Gastrocnemius medialis (tissue), 4 donors: ENCODE results near the gene DMRT2. TPM values are rescaled to one million over a fixed set of nuclear protein-coding genes. Genes with fewer than 3 reads are reported as not detected.

Source experiments
- ATAC-seq, 2 donors: fragments of 150-250 bp; one replicate each; pipeline ENCODE4 v1.9.1; 2016
- DNase-seq, 2 donors: peaks; one replicate each; pipeline ENCODE4 v3.0.0-alpha.2; 2019
- H3K27ac ChIP-seq, 4 donors: fragments of 200-600 bp; sonication (generic); 1 replicate in 1 of 4; 2 replicates in 3 of 4; pipeline ENCODE4 v1.5.1; 2016 to 2018; ENCODE audit warnings: mild to moderate bottlenecking in 2 of 4, moderate library complexity in 1 of 4
- H3K27me3 ChIP-seq, 3 donors: fragments of 200-600 bp; sonication (generic) in 2 of 3; 1 replicate in 1 of 3; 2 replicates in 2 of 3; pipeline versions ENCODE4 v1.5.1 to v1.6.0; 2016 to 2019; ENCODE audit warnings: mild to moderate bottlenecking in 1 of 3, moderate library complexity in 1 of 3
- H3K36me3 ChIP-seq, 2 donors: fragments of 200-600 bp; sonication (generic) in 1 of 2; one replicate each; pipeline ENCODE4 v1.5.1; 2017 to 2018
- H3K4me1 ChIP-seq, 2 donors: fragments of 200-600 bp; sonication (generic) in 1 of 2; one replicate each; pipeline ENCODE4 v1.5.1; 2016 to 2017; ENCODE audit warnings: mild to moderate bottlenecking in 2 of 2
- H3K4me3 ChIP-seq, 4 donors: fragments of 200-600 bp; sonication (generic) in 3 of 4; 1 replicate in 1 of 4; 2 replicates in 3 of 4; pipeline ENCODE4 v1.5.1; 2016 to 2019; ENCODE audit warnings: mild to moderate bottlenecking in 2 of 4
- H3K9me3 ChIP-seq, 3 donors: fragments of 200-600 bp; sonication (generic) in 2 of 3; 1 replicate in 1 of 3; 2 replicates in 2 of 3; pipeline ENCODE4 v1.5.1; 2016 to 2019
- CTCF ChIP-seq, 5 experiments: fragments of 450-650 bp in 3 of 5; fragments of 200-600 bp in 2 of 5; sonication (generic) in 2 of 5; IDR thresholded peaks in 4 of 5; conservative IDR thresholded peaks in 1 of 5; 1 replicate in 4 of 5; 2 replicates in 1 of 5; pipeline ENCODE4 v1.5.1; 2016 to 2019; ENCODE audit warnings: antibody characterized with exemption in 5 of 5, mild to moderate bottlenecking in 3 of 5, moderate library complexity in 3 of 5
- POLR2A ChIP-seq, 2 donors: fragments of 450-650 bp; IDR thresholded peaks; one replicate each; pipeline ENCODE4 v1.6.1; 2017; ENCODE audit warnings: antibody characterized with exemption in 2 of 2, mild to moderate bottlenecking in 2 of 2, moderate library complexity in 2 of 2
- in situ Hi-C, 4 donors: fragments of 200-750 bp; cut with MboI; loops; one replicate each; pipeline versions ENCODE4 v1.15.0 to v1.8.0; 2017; ENCODE audit warnings: low sequenced_read_pairs in 4 of 4
- intact Hi-C: fragments of 100-400 bp; cut with DNase I; formaldehyde crosslinking; loops from one replicate; pipeline ENCODE4 v1.15.1; 2023; ENCODE audit warnings: low total_unique reads
- total RNA-seq, 4 donors: library from RNA; depleted of rRNA; stranded (reverse); fragments of >200 nt; gene quantifications; one replicate each; pipeline versions ENCODE4 v1.1.0 to v1.2.3, GENCODE V29; 2016

The DMRT2 gene
- total RNA-seq, 4 donors from 2014 or later = 0.91 to 8.0 (median 2.5) TPM

GRCh38 chr9:1094749-1095148 lies 44.6 kb downstream of the DMRT2 start:
- in situ Hi-C loops = no loop called here
- ATAC-seq = no peak
- intact Hi-C loops = no loop called here

DNA sequence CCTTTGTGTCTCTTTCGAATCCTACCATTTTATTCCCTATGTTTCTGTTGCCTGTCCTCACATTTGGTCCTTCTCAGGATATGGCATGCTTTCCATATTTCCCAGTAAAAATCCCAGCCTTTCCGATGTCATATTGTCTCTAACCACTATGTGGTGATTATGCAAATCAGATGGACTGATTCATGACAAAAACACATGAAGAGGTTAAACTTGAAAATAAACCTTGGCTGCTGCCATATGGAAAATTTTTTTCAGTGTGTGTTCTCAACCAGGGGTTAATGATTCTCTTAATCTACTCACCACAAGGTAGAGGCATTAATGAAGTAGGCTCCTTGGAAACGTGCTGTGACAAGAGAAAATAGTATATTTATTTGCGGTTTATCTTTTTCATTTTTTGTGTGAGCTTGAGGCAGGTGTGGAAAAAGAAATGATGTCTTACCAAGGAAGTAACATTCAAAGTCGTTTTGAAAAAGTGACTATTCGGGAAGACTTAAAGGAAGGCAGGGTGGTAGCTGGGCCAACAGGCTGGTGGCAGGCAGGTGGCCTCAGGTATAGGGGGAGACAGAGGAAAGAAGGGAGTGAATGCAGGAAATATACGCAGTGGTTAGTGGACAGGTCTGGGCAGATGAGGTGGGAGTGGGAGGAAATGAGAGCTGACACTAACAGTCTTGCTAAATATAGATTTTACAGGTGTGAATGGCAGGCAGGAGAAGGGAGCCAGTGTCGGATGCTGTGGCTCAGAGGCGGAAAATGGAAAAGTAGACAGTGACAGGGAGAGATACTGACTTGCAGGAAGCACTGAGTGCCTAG lies 46.2 kb downstream of the DMRT2 start:
- no peak for TF ChIP-seq POLR2A (IDR thresholded peaks at IDR 0.05)
- TF ChIP-seq CTCF (IDR thresholded peaks at IDR 0.05 in 4 of 5, conservative IDR thresholded peaks at IDR 0.05 in 1 of 5) = no peak
- no peaks in the 10 kb centered on the region for H3K36me3 ChIP-seq
- intact Hi-C loops = no loop called here
- in situ Hi-C loops = no loop called here
- ATAC-seq (no peak), DNase-seq (no peak)
- no peaks in the 10 kb centered on the region for H3K9me3 ChIP-seq
- no peak overlapping the region for H3K27ac ChIP-seq
- H3K4me1 ChIP-seq = no peaks in the 10 kb centered on the region
- no peak overlapping the region for H3K4me3 ChIP-seq
- no peaks in the 10 kb centered on the region for H3K27me3 ChIP-seq

More at GRCh38 chr9:1094749-1095148, 44.6 kb downstream of the DMRT2 start:
- DNase-seq = no peak
- Histone ChIP-seq H3K4me1 (no peaks in the 10 kb centered on the region), H3K9me3 (no peaks in the 10 kb centered on the region), H3K4me3 (no peak overlapping the region), H3K36me3 (no peaks in the 10 kb centered on the region), H3K27me3 (no peaks in the 10 kb centered on the region), H3K27ac (no peak overlapping the region)
- TF ChIP-seq POLR2A (IDR thresholded peaks at IDR 0.05) (no peak), CTCF (IDR thresholded peaks at IDR 0.05 in 4 of 5, conservative IDR thresholded peaks at IDR 0.05 in 1 of 5) (no peak)

DNA sequence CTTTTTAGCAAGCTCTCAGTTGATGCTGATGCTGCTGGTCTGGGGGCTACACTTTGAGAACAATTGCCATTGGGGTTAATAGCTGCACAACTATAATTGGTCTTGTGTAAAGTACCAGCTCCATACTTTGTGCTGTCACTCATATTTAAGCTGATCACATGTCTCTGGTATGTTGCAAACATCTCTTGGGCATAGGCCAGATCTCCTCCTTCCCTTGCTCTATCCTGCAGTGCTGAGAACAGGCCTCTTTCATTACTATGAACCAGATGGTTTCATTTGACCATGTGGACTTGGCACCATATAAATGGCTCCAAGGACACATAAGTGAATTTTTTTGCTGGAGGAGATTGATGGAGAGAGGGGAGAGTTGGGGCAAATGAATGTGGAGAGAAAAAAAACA lies 48.4 kb downstream of the DMRT2 start:
- Histone ChIP-seq H3K36me3 (no peaks in the 10 kb centered on the region), H3K4me3 (no peak overlapping the region), H3K27me3 (no peaks in the 10 kb centered on the region), H3K27ac (no peak overlapping the region), H3K4me1 (no peaks in the 10 kb centered on the region), H3K9me3 (no peaks in the 10 kb centered on the region)
- ATAC-seq (no peak), DNase-seq (no peak)
- in situ Hi-C loops = no loop called here
- intact Hi-C loops = no loop called here
- TF ChIP-seq CTCF (IDR thresholded peaks at IDR 0.05 in 4 of 5, conservative IDR thresholded peaks at IDR 0.05 in 1 of 5) = no peak
- no peak for TF ChIP-seq POLR2A (IDR thresholded peaks at IDR 0.05)

DNA sequence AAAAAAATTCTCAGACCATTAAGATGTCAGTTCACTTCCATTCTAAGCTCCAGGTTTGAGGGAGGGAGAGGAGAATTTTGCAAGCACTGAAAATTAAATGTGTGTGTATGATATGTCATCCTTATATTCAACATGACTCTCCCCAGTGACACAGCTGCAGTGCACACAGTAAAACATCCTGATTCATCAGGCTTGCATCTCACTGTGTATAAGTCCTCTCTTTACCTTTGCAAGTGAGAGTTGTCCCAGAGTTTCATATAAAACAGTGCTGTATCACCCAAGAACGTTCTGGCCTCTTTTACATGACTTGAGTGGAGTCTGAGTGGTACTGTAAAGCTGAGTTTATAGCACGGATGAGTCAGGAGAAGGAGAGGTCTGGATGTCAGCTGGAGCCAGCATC lies 50.0 kb downstream of the DMRT2 start:
- TF ChIP-seq POLR2A (IDR thresholded peaks at IDR 0.05) (no peak), CTCF (IDR thresholded peaks at IDR 0.05 in 4 of 5, conservative IDR thresholded peaks at IDR 0.05 in 1 of 5) (no peak)
- intact Hi-C loops = no loop called here
- no peaks in the 10 kb centered on the region for H3K27me3 ChIP-seq
- H3K36me3 ChIP-seq = no peaks in the 10 kb centered on the region
- no peaks in the 10 kb centered on the region for H3K4me1 ChIP-seq
- H3K4me3 ChIP-seq = no peak overlapping the region
- no peaks in the 10 kb centered on the region for H3K9me3 ChIP-seq
- no peak overlapping the region for H3K27ac ChIP-seq
- no peak for DNase-seq
- in situ Hi-C loops = no loop called here
- ATAC-seq = no peak
